NK-92 treated with Interleukin-12 subunit alpha and Interleukin-12 subunit beta, amount 100 ng/mL, for 24 hours (cell line): ENCODE measurements around the gene TTLL8.
"Not testable (repeated sequence)": the region's sequence is repeated elsewhere in the genome, so short reads cannot be mapped to it uniquely, and the experiment has no call there.

ENCODE experiments used
- DNase-seq: peaks from one replicate; lab custom pipeline; 2025; lab: John Stamatoyannopoulos, UW

TTLL8 gene

DNA sequence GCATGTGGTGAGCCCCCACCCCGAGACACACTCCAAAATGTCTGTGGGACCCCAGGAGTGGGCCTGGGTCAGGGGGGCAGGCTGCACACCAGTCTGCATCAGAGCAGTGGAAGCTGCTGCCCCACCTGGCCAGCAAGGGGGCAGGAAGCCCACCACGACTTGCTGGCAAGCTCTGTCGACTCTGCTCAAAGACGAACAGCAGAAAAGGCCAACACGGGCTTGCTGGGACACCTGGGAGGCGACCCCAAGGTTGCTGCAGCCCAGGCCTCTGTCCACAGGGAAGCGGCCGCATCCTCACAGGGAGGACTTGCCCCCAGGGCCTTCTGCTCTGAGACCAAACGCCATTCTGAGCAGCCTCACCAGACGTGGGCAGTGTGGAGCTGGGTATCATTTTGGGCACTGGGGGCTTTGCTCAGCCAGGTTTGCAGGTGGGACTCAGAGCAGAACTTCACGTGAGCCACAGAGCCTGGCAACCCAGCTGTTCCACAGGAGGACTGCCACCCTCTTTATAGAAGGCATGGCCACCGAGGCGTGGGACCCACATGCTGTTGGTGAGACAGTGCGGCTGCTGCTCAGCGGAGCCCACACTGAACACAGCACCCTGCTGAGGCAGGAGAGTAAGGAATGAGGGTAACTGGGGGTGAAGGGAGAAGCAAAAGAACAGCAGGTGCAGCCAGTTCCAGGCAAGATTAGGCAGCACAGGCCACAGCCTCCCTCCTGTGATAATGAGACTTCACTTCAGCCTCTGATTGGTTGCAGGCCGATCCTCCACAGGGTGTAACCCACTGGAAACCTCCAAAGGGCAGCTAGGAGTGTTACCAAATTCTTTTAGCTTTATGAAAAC lies 56.5 kb downstream of the TTLL8 start:
- DNase-seq, result no peak

DNA sequence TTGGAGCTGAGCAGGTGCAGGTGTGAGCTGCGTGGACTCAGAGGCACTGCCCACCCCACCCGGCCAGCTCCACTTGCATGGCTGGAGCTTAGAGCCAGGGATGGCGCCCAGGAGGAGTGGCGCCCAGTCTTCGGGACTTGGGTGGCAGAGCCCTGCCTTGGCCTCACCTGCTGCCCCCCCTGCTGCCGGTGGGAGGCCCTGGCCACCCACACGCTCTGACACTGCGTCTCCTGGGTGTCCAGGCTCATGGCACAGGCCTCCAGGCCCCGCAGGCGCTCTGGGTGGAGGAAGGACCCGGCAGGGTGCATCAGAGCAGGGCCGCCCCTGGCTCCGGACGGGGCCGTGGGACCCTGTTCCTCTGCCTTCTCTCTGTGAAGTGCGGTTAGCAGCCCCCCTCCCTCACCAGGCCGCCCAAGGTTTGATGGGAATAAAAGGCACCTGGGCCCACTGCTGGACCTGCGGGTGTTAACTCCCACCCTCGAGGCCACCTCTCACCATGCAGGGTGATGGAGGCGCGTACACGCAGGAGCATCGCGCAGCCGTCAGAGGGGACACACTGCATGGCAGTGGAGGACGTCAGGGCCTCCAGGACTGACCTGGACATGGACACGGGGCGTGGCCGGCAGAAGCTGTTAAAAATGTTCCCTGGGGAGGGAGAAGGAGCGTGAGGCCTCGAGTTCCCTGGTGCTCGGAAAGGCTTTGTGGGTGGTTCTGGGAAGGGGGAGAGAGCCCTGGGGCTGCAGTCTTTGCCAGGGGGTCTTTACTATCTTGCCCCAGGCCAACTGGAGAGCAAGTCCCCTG lies 57.3 kb downstream of the TTLL8 start:
- DNase-seq, result no peak

DNA sequence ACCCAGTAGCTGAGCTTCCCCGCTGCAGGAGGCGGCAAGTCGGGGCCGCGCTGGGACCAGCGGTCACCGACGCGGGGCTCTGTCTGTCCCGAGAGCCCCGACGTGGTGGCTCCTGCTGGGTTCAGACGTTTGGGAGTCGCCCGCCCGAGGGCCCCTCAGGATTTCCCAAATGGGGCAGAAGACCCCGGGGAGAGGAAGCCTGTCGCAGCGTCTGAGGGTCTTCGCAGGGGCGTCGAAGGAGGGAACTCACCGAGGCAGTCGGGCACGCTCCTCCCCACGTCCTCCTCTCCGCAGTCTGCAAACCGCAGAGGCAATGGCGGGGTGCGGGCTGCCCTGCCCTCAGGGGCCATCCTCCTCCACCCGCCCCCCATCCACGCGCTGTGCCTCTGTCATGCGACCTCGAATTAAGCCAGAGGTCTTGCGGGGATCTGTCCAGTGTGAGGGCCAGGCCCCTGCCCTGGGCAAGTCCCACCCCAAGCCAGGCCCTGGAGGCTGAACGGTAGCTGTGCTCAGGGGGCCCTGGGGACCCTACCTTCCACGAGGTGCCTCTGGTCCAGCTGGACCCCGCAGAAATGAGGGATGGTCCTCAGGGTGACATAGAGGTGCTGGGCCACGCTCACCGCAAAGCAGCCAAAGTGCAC lies 58.0 kb downstream of the TTLL8 start:
- DNase-seq, result no peak

DNA sequence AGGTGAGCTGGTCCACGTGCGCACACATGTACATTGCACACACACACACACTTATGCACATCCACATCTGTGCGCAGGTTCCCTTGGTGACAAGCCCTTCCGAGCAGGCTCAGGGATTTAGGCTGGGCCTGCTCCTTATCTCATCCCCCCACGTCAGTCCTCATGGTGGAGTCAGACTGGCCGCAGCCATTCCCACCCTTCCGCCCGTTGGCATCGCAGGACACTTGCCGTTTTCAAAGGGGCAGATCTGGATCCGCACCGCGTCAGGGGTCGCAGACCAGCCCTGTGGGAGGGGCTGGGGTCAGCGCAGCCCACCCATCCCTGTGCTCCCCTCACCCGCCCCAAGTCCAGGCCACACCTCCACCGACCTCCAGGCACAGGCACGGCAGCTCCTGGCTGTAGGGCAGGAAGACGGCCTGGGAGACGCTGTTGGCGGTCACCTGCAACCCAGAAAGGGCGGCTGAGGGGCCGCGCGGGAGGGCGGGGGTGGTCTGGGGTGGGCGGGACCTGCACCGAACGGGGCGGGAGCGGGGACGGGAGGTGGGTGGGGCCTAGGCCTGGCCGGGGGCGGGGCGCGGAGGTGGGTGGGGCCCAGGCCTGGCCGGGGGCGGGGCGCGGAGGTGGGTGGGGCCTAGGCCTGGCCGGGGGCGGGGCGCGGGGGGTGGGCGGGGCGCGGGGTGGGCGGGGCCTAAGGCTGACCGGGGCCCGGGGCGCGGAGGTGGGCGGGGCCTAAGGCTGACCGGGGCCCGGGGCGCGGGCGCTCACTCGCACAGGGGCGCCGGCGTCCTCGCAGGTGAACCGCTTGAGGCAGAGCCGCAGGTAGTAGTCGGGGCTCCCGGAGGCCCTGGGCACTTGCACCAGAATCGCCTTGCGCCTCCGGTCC lies 58.8 kb downstream of the TTLL8 start:
- no peak for DNase-seq

DNA sequence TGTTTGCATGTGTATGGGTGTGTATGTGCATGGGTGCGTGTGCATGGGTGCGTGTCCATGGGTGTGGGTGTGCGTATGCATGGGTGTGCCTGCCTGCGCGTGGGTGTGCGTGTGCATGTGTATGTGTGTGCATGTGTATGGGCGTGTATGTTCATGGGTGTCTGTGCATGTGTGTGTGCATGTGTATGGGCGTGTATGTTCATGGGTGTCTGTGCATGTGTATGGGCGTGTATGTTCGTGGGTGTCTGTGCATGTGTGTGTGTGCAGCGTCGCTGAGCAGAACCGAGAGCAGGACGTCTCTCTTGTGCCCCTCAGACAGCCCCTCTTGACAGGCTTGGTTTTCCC lies 59.4 kb downstream of the TTLL8 start:
- DNase-seq, result no peak

DNA sequence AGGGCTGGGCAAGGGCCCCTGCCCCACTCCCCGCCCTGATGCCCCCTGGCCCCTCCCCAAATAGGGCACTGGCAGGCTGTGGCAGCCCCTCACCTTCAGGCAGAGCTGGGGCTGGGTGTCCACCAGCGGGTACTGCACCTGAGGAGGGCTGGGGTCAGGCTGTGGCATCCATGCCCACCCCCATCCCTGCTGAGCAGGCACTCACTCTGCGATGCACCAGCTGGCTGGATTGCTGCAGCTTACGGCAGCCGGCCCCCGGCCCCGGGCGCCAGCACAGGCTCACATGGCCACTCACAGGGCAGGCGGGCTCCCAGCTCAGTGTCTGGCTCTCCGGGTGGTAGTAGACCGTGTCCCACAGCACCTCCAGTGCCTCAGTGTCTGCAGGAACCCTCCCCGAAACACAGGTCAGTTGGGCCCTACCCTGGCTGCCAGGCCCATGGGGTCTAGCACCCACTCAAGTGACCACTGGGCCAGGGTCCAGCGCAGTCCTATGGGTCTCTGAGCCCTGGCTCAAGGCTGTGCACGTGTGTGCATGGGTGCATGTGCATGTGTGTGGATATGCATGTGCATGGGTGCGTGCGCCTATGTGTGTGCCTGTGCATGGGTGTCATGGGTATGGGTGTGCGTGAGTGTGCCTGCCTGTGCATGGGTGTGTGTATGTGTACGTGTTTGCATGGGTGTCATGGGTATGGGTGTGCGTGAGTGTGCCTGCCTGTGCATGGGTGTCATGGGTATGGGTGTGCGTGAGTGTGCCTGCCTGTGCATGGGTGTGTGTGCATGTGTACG lies 60.0 kb downstream of the TTLL8 start:
- no peak for DNase-seq

DNA sequence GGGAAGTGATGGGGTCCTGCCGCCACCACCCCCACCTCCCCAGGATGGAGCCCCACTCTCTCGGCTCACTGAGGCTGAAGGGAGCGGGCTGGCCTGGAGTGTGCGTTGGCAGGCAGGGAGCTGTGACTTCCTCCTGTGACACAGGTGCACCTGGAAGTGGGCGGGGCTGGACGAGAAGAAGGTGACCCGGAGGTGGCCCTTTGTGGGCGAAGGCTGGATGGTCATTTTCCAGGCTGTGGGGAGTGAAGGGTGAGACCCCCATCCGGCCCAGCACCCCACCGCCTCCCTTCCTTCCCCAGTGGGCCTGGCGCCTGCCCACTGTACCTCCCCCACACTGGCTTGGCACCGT lies 60.9 kb downstream of the TTLL8 start:
- DNase-seq, result no peak

DNA sequence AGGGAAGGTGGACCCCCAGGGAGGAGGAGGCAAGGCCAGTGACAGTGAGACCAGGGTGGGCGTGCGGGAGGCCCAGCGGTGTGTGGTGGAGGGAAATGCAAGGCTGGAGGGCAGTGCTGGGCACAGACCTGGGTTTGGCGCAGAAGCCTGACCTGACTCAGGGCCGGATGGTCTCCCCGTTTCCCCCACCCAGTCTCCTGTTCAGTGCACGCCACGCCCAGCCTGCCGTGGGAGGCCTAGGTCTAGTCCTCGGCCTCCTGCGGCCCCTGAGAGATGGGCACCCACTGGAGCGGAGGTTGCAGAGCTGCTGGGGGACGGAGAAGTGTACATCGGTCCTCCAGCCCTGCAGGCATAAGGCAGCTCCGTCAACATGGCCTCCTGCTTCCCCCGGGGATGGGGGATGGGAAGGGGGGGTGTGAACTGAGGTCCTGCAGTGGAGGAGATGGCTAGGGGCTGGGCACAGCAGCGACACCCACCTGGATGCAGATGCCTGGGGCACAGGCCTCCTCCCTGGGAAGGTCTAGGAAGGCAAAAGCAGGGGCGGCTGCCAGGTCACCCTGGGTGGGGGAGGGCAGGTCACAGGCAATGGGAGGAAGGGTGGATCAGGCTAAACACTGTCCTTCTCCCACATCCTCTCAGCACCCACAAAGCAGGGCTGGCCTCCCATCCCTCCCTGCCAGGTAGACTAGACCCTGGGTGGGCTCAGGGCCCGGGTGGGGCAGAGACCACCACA lies 61.4 kb downstream of the TTLL8 start:
- no peak for DNase-seq

DNA sequence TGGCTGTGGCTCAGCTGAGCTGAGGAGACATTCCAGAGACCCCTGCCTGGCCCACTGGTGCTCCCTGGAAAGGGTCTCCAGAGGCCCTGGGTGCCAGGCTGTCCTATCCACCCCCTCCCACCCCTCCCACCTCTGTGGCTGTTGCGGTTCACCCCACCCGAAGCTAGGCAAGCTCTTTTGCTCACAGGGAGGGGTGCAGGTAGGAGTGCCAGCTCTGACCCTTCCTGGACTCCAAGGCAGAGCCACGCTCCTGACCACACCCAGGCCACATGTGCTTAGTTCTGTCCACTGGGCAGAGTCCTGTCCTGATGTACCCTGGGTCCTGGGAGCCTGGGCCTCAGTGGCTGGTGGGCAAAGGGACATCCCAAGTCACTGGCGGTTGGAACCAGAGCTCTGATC lies 62.0 kb downstream of the TTLL8 start:
- DNase-seq, result no peak

DNA sequence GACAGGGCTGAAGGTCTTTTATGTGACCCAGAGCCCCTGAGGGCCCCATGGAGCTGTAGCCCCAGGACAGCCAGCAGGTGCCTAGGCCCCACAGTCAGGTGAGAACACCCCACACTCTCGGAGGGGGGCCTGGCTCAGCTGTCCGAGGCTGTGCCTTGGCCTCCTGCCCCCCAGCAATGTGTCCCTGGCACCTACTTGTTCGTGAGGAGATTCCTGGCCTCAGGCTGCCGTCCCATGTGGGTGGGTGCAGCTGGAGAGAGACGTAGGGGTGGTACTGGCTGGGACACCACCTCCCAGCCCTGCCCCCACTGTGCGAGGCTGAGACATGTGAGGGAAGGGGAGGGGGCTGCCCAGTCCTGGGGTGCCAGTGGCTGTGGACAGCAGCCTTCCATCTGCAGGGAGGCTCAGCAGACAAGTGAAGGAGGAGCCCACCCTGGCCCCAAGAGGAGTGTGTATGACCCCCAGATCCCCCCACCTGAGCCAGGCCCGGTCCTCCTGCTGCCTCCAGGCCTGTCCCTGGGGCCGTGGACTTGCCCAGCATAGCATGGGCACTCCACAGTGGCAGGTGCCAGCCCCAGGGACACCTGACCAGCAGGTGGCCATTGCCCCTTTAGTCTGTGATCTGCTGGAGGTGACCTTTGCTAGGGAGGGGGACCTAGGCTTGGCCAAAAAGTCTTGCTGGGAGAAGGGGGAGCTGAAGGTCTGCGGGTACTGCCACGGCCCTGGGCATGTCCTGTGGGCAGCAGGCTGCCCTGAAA lies 62.6 kb downstream of the TTLL8 start:
- DNase-seq, result no peak

DNA sequence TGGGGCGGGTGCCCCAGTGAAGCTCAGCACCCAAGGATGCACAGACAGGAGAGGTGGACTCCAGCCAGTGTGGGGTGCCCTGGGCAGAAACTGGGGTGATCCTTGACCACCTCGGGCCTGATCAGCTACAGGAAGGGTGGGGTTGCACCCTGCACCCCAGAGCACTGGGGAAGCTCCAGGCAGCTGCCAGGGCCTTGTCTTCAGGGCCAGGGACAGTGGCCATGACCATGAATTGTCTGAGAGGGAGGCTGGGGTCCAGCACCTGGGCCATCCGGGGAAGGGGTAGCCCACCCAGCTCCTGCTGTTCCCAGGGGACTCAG lies 63.1 kb downstream of the TTLL8 start:
- DNase-seq, result no peak

DNA sequence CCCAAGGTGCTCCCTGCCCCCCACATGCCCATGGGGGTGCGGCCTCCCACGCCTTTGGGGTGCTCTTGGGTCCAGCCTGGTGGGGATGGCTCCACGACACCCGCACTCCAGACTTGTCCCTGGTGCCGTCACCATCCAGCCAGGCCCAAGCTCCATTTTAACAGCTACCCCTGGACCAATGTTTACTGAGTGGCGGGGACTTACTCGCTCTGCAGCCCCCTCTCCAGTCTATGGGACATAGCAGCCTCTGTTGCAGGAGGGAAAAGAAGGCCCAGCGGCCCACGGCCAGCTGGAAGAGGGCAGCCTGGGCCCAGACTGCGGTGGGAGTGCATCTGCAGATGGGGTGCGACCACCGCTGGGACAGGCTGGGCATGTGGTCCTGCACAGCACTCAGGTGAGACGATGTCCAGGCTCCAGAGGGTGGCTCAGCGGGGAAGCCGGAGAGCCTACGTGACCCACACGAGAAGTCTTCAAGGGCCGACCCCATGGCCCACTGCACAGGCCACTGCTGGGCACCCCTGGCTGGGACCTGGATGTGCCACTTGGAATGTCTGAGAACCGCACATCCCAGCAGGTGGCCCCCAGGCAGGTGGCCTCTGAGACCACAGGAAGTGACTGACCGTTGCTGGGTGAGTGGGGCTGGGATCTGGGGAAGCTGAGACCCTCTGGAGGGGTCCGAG lies 63.6 kb downstream of the TTLL8 start:
- DNase-seq, result no peak

DNA sequence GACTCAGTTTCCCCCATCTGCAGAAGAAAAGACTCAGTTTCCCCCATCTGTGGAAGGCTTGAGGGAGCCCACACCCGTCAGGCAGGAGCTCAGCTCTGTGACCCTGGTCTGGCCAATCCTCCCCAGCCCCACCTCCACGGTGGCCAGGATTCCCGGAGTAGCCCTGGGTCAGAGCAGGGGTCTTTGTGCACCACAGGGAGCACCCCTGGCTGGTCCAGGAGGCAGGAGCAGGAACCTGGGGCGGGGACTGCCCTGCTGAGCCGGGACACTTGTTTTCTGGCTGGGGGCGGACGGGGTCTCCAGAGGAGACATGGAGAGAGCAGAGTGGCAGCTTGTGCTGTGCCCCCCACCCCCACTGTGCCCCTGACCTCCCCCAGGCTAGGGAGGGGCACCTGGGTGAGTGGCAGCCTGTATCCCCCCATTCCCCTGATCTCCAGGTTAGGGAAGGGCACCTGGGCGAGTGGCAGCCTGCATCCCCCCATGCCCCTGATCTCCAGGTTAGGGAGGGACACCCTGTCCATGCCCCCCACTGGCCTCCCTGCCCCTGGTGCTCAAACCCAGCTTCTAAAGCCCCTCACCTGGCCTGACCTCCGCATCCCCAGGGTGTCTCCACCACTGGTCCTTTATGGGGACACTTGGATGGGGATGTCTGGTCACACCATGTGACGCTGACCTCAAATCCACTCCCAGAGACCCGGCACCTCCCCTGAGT lies 64.3 kb downstream of the TTLL8 start:
- no peak for DNase-seq

DNA sequence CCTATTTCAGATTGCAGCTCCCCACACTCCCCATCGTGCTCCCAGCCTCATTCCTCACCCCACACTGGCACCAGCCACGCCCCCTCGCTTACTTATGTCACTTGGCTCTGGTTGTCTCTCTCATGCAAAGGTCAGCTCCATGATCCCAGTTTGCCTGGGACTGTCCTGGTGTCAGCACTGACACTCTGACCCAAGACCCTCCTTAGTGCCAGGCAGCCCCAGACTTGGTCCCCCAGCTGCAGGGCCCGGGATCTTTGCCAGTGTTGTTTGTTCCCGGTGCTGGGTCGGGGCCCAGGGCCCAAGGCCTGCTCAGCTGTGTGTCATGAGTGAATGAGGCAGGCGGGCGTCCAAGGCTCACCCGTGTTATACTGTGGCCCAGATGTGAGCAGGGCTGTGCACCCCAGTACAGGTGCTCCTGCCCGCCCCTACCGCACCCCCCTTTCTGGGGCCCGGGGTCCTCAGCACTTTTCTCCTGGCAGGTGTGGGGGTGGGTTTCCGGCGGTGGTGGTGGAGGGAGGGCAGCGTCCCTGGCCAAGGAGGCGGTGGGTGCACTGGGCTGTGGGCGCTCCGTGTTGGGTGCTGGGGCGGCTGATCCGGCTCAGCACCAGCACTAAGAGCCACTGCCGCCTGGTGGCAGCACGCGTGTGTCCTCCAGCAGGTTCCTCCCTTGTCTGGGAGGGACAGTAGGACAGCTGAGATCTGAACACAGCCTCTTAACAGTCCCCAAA lies 65.0 kb downstream of the TTLL8 start:
- no peak for DNase-seq

DNA sequence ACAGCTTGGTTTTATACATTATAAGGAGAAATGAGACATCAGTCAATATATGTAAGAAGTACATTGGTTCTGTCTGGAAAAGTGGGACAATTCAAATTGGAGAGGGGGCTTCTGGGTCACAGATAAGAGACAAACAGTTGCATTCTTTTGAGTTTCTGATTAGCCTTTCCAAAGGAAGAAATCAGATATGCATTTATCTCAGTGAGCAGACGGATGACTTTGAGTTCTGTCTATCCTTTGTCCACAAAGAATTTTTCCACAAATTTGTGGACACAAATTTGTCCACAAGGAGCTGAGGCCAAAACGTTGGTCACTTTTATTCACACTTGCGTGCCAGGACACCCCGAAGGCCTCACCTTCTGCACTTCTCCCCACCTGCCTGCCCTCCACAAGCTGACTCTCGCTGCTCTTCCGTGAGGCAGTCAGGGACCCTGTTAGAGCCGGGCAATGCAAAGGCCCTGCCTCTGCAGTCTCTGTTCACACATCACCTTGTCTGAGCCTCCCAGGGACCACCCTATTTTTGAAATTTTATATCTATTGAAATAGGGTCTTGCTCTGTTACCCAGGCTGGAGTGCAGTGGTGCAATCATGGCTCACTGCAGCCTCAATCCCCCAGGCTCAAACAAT lies 66.1 kb downstream of the TTLL8 start:
- DNase-seq, result no peak

DNA sequence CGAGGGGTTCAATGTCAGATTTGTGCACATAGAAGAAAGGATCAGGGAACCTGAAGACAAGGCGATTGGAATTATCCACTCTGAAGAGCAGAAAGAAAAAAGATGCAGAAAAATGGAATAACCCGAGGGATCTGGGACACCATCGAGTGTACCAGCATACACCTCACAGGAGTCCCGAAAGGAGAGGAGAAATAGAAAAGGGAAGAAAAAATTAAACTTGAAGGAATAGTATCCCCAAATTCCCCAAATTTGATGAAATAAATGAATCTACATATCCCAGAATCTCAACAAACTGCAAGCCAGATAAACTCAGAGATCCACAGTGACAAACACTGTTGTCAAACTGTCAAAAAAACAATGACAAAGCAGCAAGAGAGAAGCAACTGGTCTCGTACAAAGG lies 66.9 kb downstream of the TTLL8 start:
- no peak for DNase-seq

DNA sequence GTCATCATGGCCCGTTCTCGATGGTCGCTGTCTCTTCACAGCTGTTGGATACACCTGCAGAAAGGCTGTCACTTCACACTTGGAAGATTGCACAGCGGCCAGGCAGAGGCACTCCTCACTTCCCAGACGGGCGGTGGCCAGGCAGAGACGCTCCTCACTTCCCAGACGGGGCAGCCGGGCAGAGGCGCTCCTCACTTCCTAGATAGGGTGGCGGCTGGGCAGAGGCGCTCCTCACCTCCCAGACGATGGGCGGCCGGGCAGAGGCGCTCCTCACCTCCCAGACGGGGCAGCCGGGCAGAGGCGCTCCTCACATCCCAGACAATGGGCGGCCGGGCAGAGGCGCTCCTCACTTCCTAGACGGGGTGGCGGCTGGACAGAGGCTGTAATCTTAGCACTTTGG lies 68.3 kb downstream of the TTLL8 start:
- not testable (repeated sequence) for DNase-seq

DNA sequence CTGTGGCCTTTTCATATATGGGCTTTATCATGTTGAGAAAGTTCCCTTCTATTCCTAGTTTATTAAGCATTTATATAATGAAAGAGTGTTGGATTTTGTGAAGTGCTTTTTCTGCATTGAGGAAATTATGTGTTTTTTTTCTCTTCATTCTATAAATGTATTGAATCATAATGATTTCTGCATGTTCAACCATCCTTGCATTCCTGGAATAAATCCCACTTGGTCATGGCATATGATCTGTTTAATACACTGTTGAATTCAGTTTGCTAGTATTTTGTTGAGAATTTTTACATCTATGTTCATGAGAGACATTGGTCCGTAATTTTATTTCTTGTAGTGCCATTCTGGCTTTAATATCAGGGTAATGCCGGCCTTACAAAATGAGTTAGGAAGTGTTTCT lies 71.8 kb downstream of the TTLL8 start:
- DNase-seq, result no peak
